PC-9 (cell line): Measurements from ENCODE around the gene CXorf38. TPM values are rescaled to one million over a fixed set of nuclear protein-coding genes. Genes with fewer than 3 reads are reported as not detected.

ENCODE experiments used
- Bru-seq: library from RNA; stranded (reverse); fragments of 400-500 nt; gene quantifications from one replicate; lab custom pipeline; 2021; lab: Mats Ljungman, UMichigan
- BruChase-seq, 2 experiments: library from RNA; stranded (reverse); fragments of 400-500 nt; gene quantifications; one replicate each; lab custom pipeline; 2021; lab: Mats Ljungman, UMichigan
- BruUV-seq: library from RNA; stranded (reverse); fragments of 400-500 nt; replicated peaks from 2 replicates; lab custom pipeline; 2021; lab: Mats Ljungman, UMichigan
- CTCF ChIA-PET: fragments of 300-600 bp; sonication (Branson Sonifier 250); formaldehyde crosslinking; loops from one replicate; lab custom pipeline; 2022; ENCODE audit warnings: antibody characterized with exemption; lab: Charles Lee
- POLR2A ChIA-PET: fragments of 300-600 bp; sonication (Branson Sonifier 250); formaldehyde crosslinking; loops from one replicate; lab custom pipeline; 2022; ENCODE audit warnings: antibody characterized with exemption; ENCODE audit not compliant: unreplicated experiment; lab: Charles Lee
- DNase-seq, 2 experiments: peaks; one replicate each; pipeline versions ENCODE4 v3.0.0 to v3.0.0-alpha.2; 2015 to 2022; ENCODE audit warnings: mixed read lengths in 1 of 2
- H2AFZ ChIP-seq: fragments of 200-600 bp; sonication (generic); 2 replicates; pipeline ENCODE4 v1.8.1; 2017; ENCODE audit warnings: antibody characterized with exemption
- H3F3A ChIP-seq: fragments of 200-600 bp; sonication (generic); 2 replicates; pipeline ENCODE4 v1.8.1; 2017; ENCODE audit warnings: antibody characterized with exemption, mild to moderate bottlenecking, low read depth; ENCODE audit not compliant: insufficient read depth
- H3K27ac ChIP-seq: fragments of 200-600 bp; sonication (generic); 2 replicates; pipeline ENCODE4 v1.6.1; 2016; ENCODE audit warnings: mixed run types
- H3K27me3 ChIP-seq: fragments of 200-600 bp; sonication (generic); 2 replicates; pipeline ENCODE4 v1.6.1; 2016; ENCODE audit warnings: low read depth, mixed run types; ENCODE audit not compliant: insufficient read depth
- H3K36me3 ChIP-seq: fragments of 200-600 bp; sonication (generic); 2 replicates; pipeline ENCODE4 v1.6.1; 2016; ENCODE audit warnings: low read depth, mixed run types
- H3K4me1 ChIP-seq: fragments of 200-600 bp; sonication (generic); replicated peaks from 2 replicates; pipeline ENCODE4 v1.6.1; 2016; ENCODE audit warnings: mixed run types; ENCODE audit not compliant: insufficient read depth
- H3K4me2 ChIP-seq: fragments of 200-600 bp; sonication (generic); 2 replicates; pipeline ENCODE4 v1.6.1; 2017; ENCODE audit warnings: mixed run types
- H3K4me3 ChIP-seq: fragments of 200-600 bp; sonication (generic); 2 replicates; pipeline ENCODE4 v1.6.1; 2016; ENCODE audit warnings: mixed run types
- H3K79me2 ChIP-seq: fragments of 200-600 bp; sonication (generic); 2 replicates; pipeline ENCODE4 v1.6.1; 2017; ENCODE audit warnings: low read depth, mixed run types
- H3K9me2 ChIP-seq: fragments of 200-600 bp; sonication (generic); 2 replicates; pipeline ENCODE4 v1.8.1; 2017; ENCODE audit warnings: mild to moderate bottlenecking; ENCODE audit not compliant: insufficient read depth
- H3K9me3 ChIP-seq: fragments of 200-600 bp; sonication (generic); 2 replicates; pipeline ENCODE4 v1.8.1; 2016; ENCODE audit warnings: low read depth; ENCODE audit not compliant: insufficient read depth
- H4K20me1 ChIP-seq: fragments of 200-600 bp; sonication (generic); 2 replicates; pipeline ENCODE4 v1.8.1; 2017; ENCODE audit not compliant: insufficient read depth
- EZH2 ChIP-seq: fragments of 200-600 bp; sonication (generic); IDR thresholded peaks from 2 replicates; pipeline ENCODE4 v1.8.0; 2017; ENCODE audit warnings: antibody characterized with exemption, low read depth
- intact Hi-C: fragments of 100-400 bp; cut with micrococcal nuclease; formaldehyde crosslinking; loops from one replicate; pipeline ENCODE4 v1.10.0; 2022; ENCODE audit not compliant: unreplicated experiment
- long read RNA-seq: library from polyadenylated mRNA; stranded (forward); transcript quantifications from one replicate; pipeline ENCODE4 v2.0.0, GENCODE V29; 2022
- total RNA-seq: library from RNA; stranded (reverse); gene quantifications from 2 replicates; pipeline ENCODE4 v1.2.3, GENCODE V29; 2021
- TF ChIP-seq, protein P1 (sequence below): fragments of 200-600 bp; sonication (generic); conservative IDR thresholded peaks from 2 replicates; pipeline ENCODE4 v1.6.1; 2017; ENCODE audit warnings: mixed run types, antibody characterized with exemption, mild to moderate bottlenecking, moderate library complexity

Gene CXorf38, protein sequence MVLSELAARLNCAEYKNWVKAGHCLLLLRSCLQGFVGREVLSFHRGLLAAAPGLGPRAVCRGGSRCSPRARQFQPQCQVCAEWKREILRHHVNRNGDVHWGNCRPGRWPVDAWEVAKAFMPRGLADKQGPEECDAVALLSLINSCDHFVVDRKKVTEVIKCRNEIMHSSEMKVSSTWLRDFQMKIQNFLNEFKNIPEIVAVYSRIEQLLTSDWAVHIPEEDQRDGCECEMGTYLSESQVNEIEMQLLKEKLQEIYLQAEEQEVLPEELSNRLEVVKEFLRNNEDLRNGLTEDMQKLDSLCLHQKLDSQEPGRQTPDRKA
- total RNA-seq (5.3 and 8.1 TPM in 2 replicates), Bru-seq, nascent RNA (percentile 55 among the genes with signal in this experiment), BruChase-seq, experiment 1, labeled RNA remaining after a 2-hour chase (percentile 63 among the genes with signal in this experiment), BruChase-seq, experiment 2, labeled RNA remaining after a 6-hour chase (percentile 68 among the genes with signal in this experiment)
- long read RNA-seq, partial matches to known transcripts: 1 of 7 reads
- long read RNA-seq, other reads (novel, unspliced or antisense): 3 of 7 reads

DNA sequence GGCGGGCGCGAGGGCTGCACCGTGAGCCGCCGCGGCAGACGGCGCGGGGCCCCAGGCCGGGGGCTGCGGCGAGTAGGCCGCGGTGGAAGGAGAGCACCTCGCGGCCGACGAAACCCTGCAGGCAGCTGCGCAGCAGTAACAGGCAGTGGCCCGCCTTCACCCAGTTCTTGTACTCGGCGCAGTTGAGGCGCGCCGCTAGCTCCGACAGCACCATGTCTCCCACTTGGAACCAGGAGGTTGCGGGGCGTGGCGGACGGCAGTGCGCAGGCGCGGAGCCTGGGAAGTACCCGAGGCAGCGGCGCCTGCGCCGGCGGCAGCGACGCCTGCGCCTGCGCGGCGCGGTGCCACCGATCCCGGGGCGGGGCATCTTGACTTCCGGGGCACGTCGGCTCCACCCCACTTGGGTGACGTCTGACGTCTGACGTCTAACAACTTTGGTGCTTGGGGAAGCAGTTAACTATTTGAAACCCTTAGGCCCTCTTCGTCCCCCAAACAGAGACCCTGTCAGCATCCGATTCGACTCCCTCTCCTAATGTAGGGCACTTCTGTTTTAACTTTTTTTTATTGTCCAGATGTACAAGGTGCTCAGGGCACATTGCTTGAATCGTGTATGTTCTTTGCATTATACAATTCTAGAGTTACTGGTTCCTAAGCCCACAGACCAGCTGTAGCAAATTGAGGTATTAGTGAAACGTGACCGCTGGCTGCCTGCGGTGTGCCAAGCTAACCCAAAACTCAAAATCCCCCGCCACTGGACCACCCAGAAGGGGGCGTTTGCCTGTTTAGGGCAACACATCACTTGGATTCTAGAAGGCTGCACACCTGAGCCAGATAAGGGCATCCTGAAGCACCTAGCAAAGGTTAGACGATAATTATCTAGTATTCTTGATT is at the start of gene CXorf38:
TSS of gene CXorf38 (minus strand) at position 255 of the 891 bp plus-strand sequence. CDS start at position 214, 41 bp downstream.
- Histone ChIP-seq H4K20me1 (no peaks in the 10 kb centered on the region), H3K4me1 (no peaks in the 10 kb centered on the region), H3K79me2 (peaks cover 14% of the 10 kb centered on the region), H3K4me3 (peak within 1 kb of the TSS; percentile 62), H3K27me3 (no peaks in the 10 kb centered on the region), H2AFZ (peak within 1 kb of the TSS; percentile 66), H3K4me2 (peak within 1 kb of the TSS; percentile 67), H3K9me3 (no peaks in the 10 kb centered on the region), H3K9me2 (no peaks in the 10 kb centered on the region), H3K36me3 (no peaks in the 10 kb centered on the region), H3K27ac (peak within 1 kb of the TSS; percentile 39; the same call in 1 of the 2 replicates), H3F3A (no peaks in the 10 kb centered on the region)
- peak; percentile 57 to 84 for DNase-seq
- TF ChIP-seq, protein P1, sequence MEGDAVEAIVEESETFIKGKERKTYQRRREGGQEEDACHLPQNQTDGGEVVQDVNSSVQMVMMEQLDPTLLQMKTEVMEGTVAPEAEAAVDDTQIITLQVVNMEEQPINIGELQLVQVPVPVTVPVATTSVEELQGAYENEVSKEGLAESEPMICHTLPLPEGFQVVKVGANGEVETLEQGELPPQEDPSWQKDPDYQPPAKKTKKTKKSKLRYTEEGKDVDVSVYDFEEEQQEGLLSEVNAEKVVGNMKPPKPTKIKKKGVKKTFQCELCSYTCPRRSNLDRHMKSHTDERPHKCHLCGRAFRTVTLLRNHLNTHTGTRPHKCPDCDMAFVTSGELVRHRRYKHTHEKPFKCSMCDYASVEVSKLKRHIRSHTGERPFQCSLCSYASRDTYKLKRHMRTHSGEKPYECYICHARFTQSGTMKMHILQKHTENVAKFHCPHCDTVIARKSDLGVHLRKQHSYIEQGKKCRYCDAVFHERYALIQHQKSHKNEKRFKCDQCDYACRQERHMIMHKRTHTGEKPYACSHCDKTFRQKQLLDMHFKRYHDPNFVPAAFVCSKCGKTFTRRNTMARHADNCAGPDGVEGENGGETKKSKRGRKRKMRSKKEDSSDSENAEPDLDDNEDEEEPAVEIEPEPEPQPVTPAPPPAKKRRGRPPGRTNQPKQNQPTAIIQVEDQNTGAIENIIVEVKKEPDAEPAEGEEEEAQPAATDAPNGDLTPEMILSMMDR: no peak
- no peak for TF ChIP-seq EZH2
- BruUV-seq: no TSS peak
- ChIA-PET POLR2A (no interaction called here), CTCF (interaction anchor here (0.6 kb wide), 1 partner anchor 103 kb away, joined by 3 read pairs; no protein-coding TSS in a partner anchor)
- intact Hi-C loops: loop anchor here (5.0 to 10.0 kb wide), 2 partner anchors 103 to 605 kb away; no protein-coding TSS in a partner anchor

- no TSS peak for BruUV-seq
- Histone ChIP-seq H3K27ac (no peak overlapping the region), H3K4me2 (no peak overlapping the region), H3K9me3 (no peaks in the 10 kb centered on the region), H3F3A (no peaks in the 10 kb centered on the region), H3K79me2 (no peaks in the 10 kb centered on the region), H3K36me3 (no peaks in the 10 kb centered on the region), H3K4me3 (no peak overlapping the region), H2AFZ (no peak overlapping the region), H4K20me1 (no peaks in the 10 kb centered on the region), H3K27me3 (no peaks in the 10 kb centered on the region), H3K9me2 (no peaks in the 10 kb centered on the region), H3K4me1 (no peaks in the 10 kb centered on the region)
- POLR2A ChIA-PET: interaction anchor here (0.6 kb wide), 1 partner anchor 409 kb away, joined by 3 read pairs; no protein-coding TSS in a partner anchor
- no peak for DNase-seq
- CTCF ChIA-PET: no interaction called here
- intact Hi-C loops: no loop called here
- TF ChIP-seq EZH2: no peak
- TF ChIP-seq, protein P1: no peak
Observed at GRCh38 chrX:40694802-40695201, 47.4 kb upstream of the CXorf38 start.

- Histone ChIP-seq H2AFZ (no peak overlapping the region), H3F3A (no peaks in the 10 kb centered on the region), H3K9me2 (no peaks in the 10 kb centered on the region), H3K27me3 (no peaks in the 10 kb centered on the region), H3K27ac (no peak overlapping the region), H3K36me3 (no peaks in the 10 kb centered on the region), H4K20me1 (no peaks in the 10 kb centered on the region), H3K4me2 (no peak overlapping the region), H3K9me3 (no peaks in the 10 kb centered on the region), H3K4me1 (no peaks in the 10 kb centered on the region), H3K4me3 (no peak overlapping the region), H3K79me2 (no peaks in the 10 kb centered on the region)
- ChIA-PET POLR2A (no interaction called here), CTCF (no interaction called here)
- BruUV-seq: no TSS peak
- TF ChIP-seq, protein P1: no peak
- TF ChIP-seq EZH2: no peak
- intact Hi-C loops: no loop called here
- DNase-seq: no peak
Observed at GRCh38 chrX:40688929-40689328, 41.6 kb upstream of the CXorf38 start.
